IgD-negative memory B cell (primary cell): ENCODE data around the gene RPAP3. TPM values are rescaled to one million over a fixed set of nuclear protein-coding genes. Genes with fewer than 3 reads are reported as not detected.
"Not testable (repeated sequence)": the region's sequence is repeated elsewhere in the genome, so short reads cannot be mapped to it uniquely, and the experiment has no call there.

Source experiments
- H3K27ac Mint-ChIP-seq, 3 donors: one replicate each; pipeline ENCODE4 v1.8.0; 2020 to 2022; ENCODE audit warnings: mild to moderate bottlenecking in 3 of 3, mixed read lengths in 3 of 3, moderate library complexity in 1 of 3
- H3K27me3 Mint-ChIP-seq: one replicate; pipeline ENCODE4 v1.8.0; 2021; ENCODE audit warnings: mixed read lengths
- H3K36me3 Mint-ChIP-seq: one replicate; pipeline ENCODE4 v1.8.0; 2020; ENCODE audit warnings: mild to moderate bottlenecking, mixed read lengths
- H3K4me1 Mint-ChIP-seq, 3 donors: one replicate each; pipeline ENCODE4 v1.8.0; 2020 to 2022; ENCODE audit warnings: mixed read lengths in 3 of 3, mild to moderate bottlenecking in 1 of 3
- H3K4me3 Mint-ChIP-seq, 4 donors: one replicate each; pipeline ENCODE4 v1.8.0; 2020 to 2022; ENCODE audit warnings: mild to moderate bottlenecking in 4 of 4, mixed read lengths in 4 of 4, moderate library complexity in 3 of 4
- H3K9me3 Mint-ChIP-seq, 3 donors: one replicate each; pipeline ENCODE4 v1.8.0; 2020 to 2021; ENCODE audit warnings: mixed read lengths in 3 of 3, mild to moderate bottlenecking in 1 of 3
- polyA plus RNA-seq: library from polyadenylated mRNA; unstranded; fragments of 300-500 nt; fragmentation: Illumina TruSeq; gene quantifications from one replicate; pipeline ENCODE4 v1.2.3, GENCODE V29; 2021

RPAP3 gene
- polyA plus RNA-seq, 1 donor from 2014 or later = 46.0 TPM

- Mint-ChIP-seq H3K27ac (peak overlapping the region; percentile 23 to 99 (median 85)), H3K36me3 (no peaks in the 10 kb centered on the region), H3K4me1 (peaks cover 37 to 52% (median 49%) of the 10 kb centered on the region in 3 donors), H3K9me3 (no peaks in the 10 kb centered on the region), H3K4me3 (peak overlapping the region; percentile 96 to 100 (median 97)), H3K27me3 (no peaks in the 10 kb centered on the region)
These were observed 1.1 kb downstream of the RPAP3 start for GRCh38 chr12:47704719-47705118.

GRCh38 chr12:47700263-47700662, 5.6 kb downstream of the RPAP3 start:
- peaks cover 34 to 40% (median 34%) of the 10 kb centered on the region in 3 donors for H3K4me1 Mint-ChIP-seq

GRCh38 chr12:47698631-47699030, 7.2 kb downstream of the RPAP3 start:
- Mint-ChIP-seq H3K36me3 (peaks cover 3% of the 10 kb centered on the region), H3K27ac (no peak overlapping the region), H3K4me1 (peaks cover 23 to 31% (median 28%) of the 10 kb centered on the region in 3 donors), H3K4me3 (peak overlapping the region in 1 of 4 donors; percentile 63), H3K27me3 (no peaks in the 10 kb centered on the region), H3K9me3 (no peaks in the 10 kb centered on the region)

More at GRCh38 chr12:47700263-47700662, 5.6 kb downstream of the RPAP3 start:
- H3K4me3 Mint-ChIP-seq = no peak overlapping the region
- no peaks in the 10 kb centered on the region for H3K36me3 Mint-ChIP-seq
- no peaks in the 10 kb centered on the region for H3K9me3 Mint-ChIP-seq
- H3K27me3 Mint-ChIP-seq = no peaks in the 10 kb centered on the region
- H3K27ac Mint-ChIP-seq = no peak overlapping the region

- Mint-ChIP-seq H3K4me3 (peak overlapping the region in 3 of 4 donors; percentile 44 to 83 (median 72)), H3K27me3 (no peaks in the 10 kb centered on the region), H3K4me1 (peaks cover 18 to 25% (median 24%) of the 10 kb centered on the region in 3 donors), H3K27ac (peak overlapping the region in 1 of 3 donors; percentile 19), H3K9me3 (no peaks in the 10 kb centered on the region), H3K36me3 (peaks cover 3% of the 10 kb centered on the region)
These were observed 7.8 kb downstream of the RPAP3 start for GRCh38 chr12:47698055-47698454.

GRCh38 chr12:47689215-47689614, 16.6 kb downstream of the RPAP3 start:
- H3K4me1 Mint-ChIP-seq = peaks cover 0 to 5% (median 4%) of the 10 kb centered on the region in 3 donors
- no peaks in the 10 kb centered on the region for H3K27me3 Mint-ChIP-seq
- no peak overlapping the region for H3K27ac Mint-ChIP-seq
- no peak overlapping the region for H3K4me3 Mint-ChIP-seq
- H3K9me3 Mint-ChIP-seq = no peaks in the 10 kb centered on the region
- peaks cover 5% of the 10 kb centered on the region for H3K36me3 Mint-ChIP-seq

- H3K27ac Mint-ChIP-seq = no peak overlapping the region
- H3K4me3 Mint-ChIP-seq = no peak overlapping the region
- H3K27me3 Mint-ChIP-seq = no peaks in the 10 kb centered on the region
- peaks cover 4 to 5% (median 5%) of the 10 kb centered on the region in 3 donors for H3K4me1 Mint-ChIP-seq
- peaks cover 2% of the 10 kb centered on the region for H3K36me3 Mint-ChIP-seq
- no peaks in the 10 kb centered on the region for H3K9me3 Mint-ChIP-seq
These were observed 18.2 kb downstream of the RPAP3 start for GRCh38 chr12:47687636-47688035.

GRCh38 chr12:47686645-47687240, 19.1 kb downstream of the RPAP3 start:
- Mint-ChIP-seq H3K9me3 (no peaks in the 10 kb centered on the region), H3K36me3 (no peaks in the 10 kb centered on the region), H3K27ac (no peak overlapping the region), H3K4me1 (peaks cover 4 to 7% (median 5%) of the 10 kb centered on the region in 3 donors), H3K27me3 (no peaks in the 10 kb centered on the region), H3K4me3 (no peak overlapping the region)

GRCh38 chr12:47679785-47680184, 26.0 kb downstream of the RPAP3 start:
- no peak overlapping the region for H3K4me3 Mint-ChIP-seq
- H3K27ac Mint-ChIP-seq = no peak overlapping the region
- no peaks in the 10 kb centered on the region for H3K27me3 Mint-ChIP-seq
- peaks cover 8% of the 10 kb centered on the region for H3K36me3 Mint-ChIP-seq
- peaks cover 2 to 22% (median 8%) of the 10 kb centered on the region in 3 donors for H3K4me1 Mint-ChIP-seq
- H3K9me3 Mint-ChIP-seq = peaks cover 0 to 2% (median 0%) of the 10 kb centered on the region in 3 donors

- Mint-ChIP-seq H3K27me3 (no peaks in the 10 kb centered on the region), H3K36me3 (peaks cover 7% of the 10 kb centered on the region)
These were observed 33.8 kb downstream of the RPAP3 start for GRCh38 chr12:47672068-47672467.

GRCh38 chr12:47667935-47668334, 37.9 kb downstream of the RPAP3 start:
- H3K27ac Mint-ChIP-seq, H3K36me3 Mint-ChIP-seq, H3K27me3 Mint-ChIP-seq, H3K9me3 Mint-ChIP-seq, H3K4me3 Mint-ChIP-seq, H3K4me1 Mint-ChIP-seq: not testable (repeated sequence)

More at GRCh38 chr12:47672068-47672467, 33.8 kb downstream of the RPAP3 start:
- no peak overlapping the region for H3K27ac Mint-ChIP-seq
- peaks cover 0 to 2% (median 0%) of the 10 kb centered on the region in 3 donors for H3K9me3 Mint-ChIP-seq
- H3K4me1 Mint-ChIP-seq = peaks cover 1 to 17% (median 7%) of the 10 kb centered on the region in 3 donors
- no peak overlapping the region for H3K4me3 Mint-ChIP-seq

- Mint-ChIP-seq H3K4me1 (peaks cover 5% of the 10 kb centered on the region in 3 donors), H3K36me3 (peaks cover 1% of the 10 kb centered on the region), H3K4me3 (no peak overlapping the region), H3K9me3 (no peaks in the 10 kb centered on the region), H3K27ac (no peak overlapping the region), H3K27me3 (no peaks in the 10 kb centered on the region)
These were observed 53.2 kb downstream of the RPAP3 start for GRCh38 chr12:47652521-47653234.

- peaks cover 5% of the 10 kb centered on the region in 3 donors for H3K4me1 Mint-ChIP-seq
- H3K9me3 Mint-ChIP-seq = no peaks in the 10 kb centered on the region
- peaks cover 3% of the 10 kb centered on the region for H3K36me3 Mint-ChIP-seq
- no peak overlapping the region for H3K4me3 Mint-ChIP-seq
- H3K27me3 Mint-ChIP-seq = no peaks in the 10 kb centered on the region
- H3K27ac Mint-ChIP-seq = peak overlapping the region in 1 of 3 donors; percentile 81
These were observed 54.2 kb downstream of the RPAP3 start for GRCh38 chr12:47651368-47652254.

- H3K4me3 Mint-ChIP-seq = no peak overlapping the region
- peaks cover 5% of the 10 kb centered on the region in 3 donors for H3K4me1 Mint-ChIP-seq
- H3K9me3 Mint-ChIP-seq = peaks cover 0 to 6% (median 0%) of the 10 kb centered on the region in 3 donors
- peaks cover 9% of the 10 kb centered on the region for H3K36me3 Mint-ChIP-seq
- H3K27me3 Mint-ChIP-seq = no peaks in the 10 kb centered on the region
- H3K27ac Mint-ChIP-seq = peak overlapping the region in 1 of 3 donors; percentile 81
These were observed 55.4 kb downstream of the RPAP3 start for GRCh38 chr12:47650469-47650868.

GRCh38 chr12:47649381-47649780, 56.4 kb downstream of the RPAP3 start:
- no peak overlapping the region for H3K4me3 Mint-ChIP-seq
- H3K4me1 Mint-ChIP-seq = peaks cover 4 to 5% (median 5%) of the 10 kb centered on the region in 3 donors
- no peaks in the 10 kb centered on the region for H3K27me3 Mint-ChIP-seq
- H3K9me3 Mint-ChIP-seq = peaks cover 5 to 13% (median 5%) of the 10 kb centered on the region in 3 donors
- H3K27ac Mint-ChIP-seq = no peak overlapping the region
- peaks cover 11% of the 10 kb centered on the region for H3K36me3 Mint-ChIP-seq
